ENCODE measurements around the gene CORIN. TPM values are rescaled to one million over a fixed set of nuclear protein-coding genes. Genes with fewer than 3 reads are reported as not detected.
"Not testable (repeated sequence)": the region's sequence is repeated elsewhere in the genome, so short reads cannot be mapped to it uniquely, and the experiment has no call there.

The CORIN gene
- total RNA-seq, 4 donors from 2014 or later = 1.2 to 6.1 (median 2.5) TPM

- H3K36me3 ChIP-seq = no peaks in the 10 kb centered on the region
- no peak overlapping the region for H3K4me3 ChIP-seq
- H3K4me1 ChIP-seq = peaks cover 6% of the 10 kb centered on the region
- H3K27ac ChIP-seq = no peak overlapping the region
- no peak for DNase-seq (ENCODE audit: low spot score in 2 of 2)
- H3K9me3 ChIP-seq = no peaks in the 10 kb centered on the region
- TF ChIP-seq EP300 (IDR thresholded peaks at IDR 0.05) = no peak
- no peak for TF ChIP-seq CTCF (IDR thresholded peaks at IDR 0.05)
- TF ChIP-seq POLR2A (IDR thresholded peaks at IDR 0.05) = no peak
- TF ChIP-seq POLR2AphosphoS5 (IDR thresholded peaks at IDR 0.05) = no peak
- no peaks in the 10 kb centered on the region for H3K27me3 ChIP-seq
- WGBS = 75% methylated on average over 1 of the region's 1 CpG
Observed at GRCh38 chr4:47695260-47695659, 142.6 kb downstream of the CORIN start.

GRCh38 chr4:47694322-47694721 is 143.5 kb downstream of the CORIN start:
- no peak overlapping the region for H3K27ac ChIP-seq
- no peaks in the 10 kb centered on the region for H3K9me3 ChIP-seq
- no peak for TF ChIP-seq POLR2A (IDR thresholded peaks at IDR 0.05)
- no peak for TF ChIP-seq POLR2AphosphoS5 (IDR thresholded peaks at IDR 0.05)
- no peak for TF ChIP-seq CTCF (IDR thresholded peaks at IDR 0.05)
- no peak for TF ChIP-seq EP300 (IDR thresholded peaks at IDR 0.05)
- DNase-seq (ENCODE audit: low spot score in 2 of 2) = no peak
- H3K4me1 ChIP-seq = peaks cover 6% of the 10 kb centered on the region
- 91% methylated on average over 1 of the region's 1 CpG for WGBS
- no peak overlapping the region for H3K4me3 ChIP-seq
- no peaks in the 10 kb centered on the region for H3K27me3 ChIP-seq
- H3K36me3 ChIP-seq = no peaks in the 10 kb centered on the region

GRCh38 chr4:47692691-47693090 is 145.2 kb downstream of the CORIN start:
- DNase-seq (ENCODE audit: low spot score in 2 of 2) = no peak

GRCh38 chr4:47691757-47692383 is 146.0 kb downstream of the CORIN start:
- not testable (repeated sequence) for H3K27ac ChIP-seq
- WGBS = 46% methylated on average over 1 of the region's 1 CpG

More at GRCh38 chr4:47692691-47693090, 145.2 kb downstream of the CORIN start:
- 72% methylated on average over 7 of the region's 7 CpGs for WGBS
- Histone ChIP-seq H3K4me1 (peaks cover 6% of the 10 kb centered on the region), H3K9me3 (no peaks in the 10 kb centered on the region), H3K4me3 (no peak overlapping the region), H3K27ac (no peak overlapping the region), H3K27me3 (no peaks in the 10 kb centered on the region), H3K36me3 (no peaks in the 10 kb centered on the region)
- TF ChIP-seq POLR2AphosphoS5 (IDR thresholded peaks at IDR 0.05) = no peak
- no peak for TF ChIP-seq EP300 (IDR thresholded peaks at IDR 0.05)
- no peak for TF ChIP-seq CTCF (IDR thresholded peaks at IDR 0.05)
- no peak for TF ChIP-seq POLR2A (IDR thresholded peaks at IDR 0.05)

GRCh38 chr4:47690611-47691010 is 147.3 kb downstream of the CORIN start:
- DNase-seq (ENCODE audit: low spot score in 2 of 2) = no peak
- Histone ChIP-seq H3K4me3 (no peak overlapping the region), H3K4me1 (peaks cover 6% of the 10 kb centered on the region), H3K36me3 (no peaks in the 10 kb centered on the region), H3K27me3 (no peaks in the 10 kb centered on the region), H3K27ac (no peak overlapping the region), H3K9me3 (no peaks in the 10 kb centered on the region)
- WGBS = 89% methylated on average over 3 of the region's 3 CpGs
- no peak for TF ChIP-seq CTCF (IDR thresholded peaks at IDR 0.05)
- TF ChIP-seq EP300 (IDR thresholded peaks at IDR 0.05) = no peak
- TF ChIP-seq POLR2A (IDR thresholded peaks at IDR 0.05) = no peak
- TF ChIP-seq POLR2AphosphoS5 (IDR thresholded peaks at IDR 0.05) = no peak

More at GRCh38 chr4:47691757-47692383, 146.0 kb downstream of the CORIN start:
- not testable (repeated sequence) for H3K9me3 ChIP-seq; H3K4me1 ChIP-seq; H3K27me3 ChIP-seq; H3K4me3 ChIP-seq; DNase-seq (ENCODE audit: low spot score in 2 of 2); H3K36me3 ChIP-seq

Measured in suprapubic skin (tissue), 4 donors.